Measurements from ENCODE around the gene RPL7L1. TPM values are rescaled to one million over a fixed set of nuclear protein-coding genes. Genes with fewer than 3 reads are reported as not detected.
A peak's percentile ranks its signal among the peaks of the same experiment; 100 is the strongest.

The RPL7L1 gene
- total and polyA plus RNA-seq, 2 of the 13 experiments (the other 11 are each of a cell fraction or from before 2014, with no cell fraction given), result 51.6 to 179 TPM

- Histone ChIP-seq H3K36me3 (replicated peaks in 1 of 2; ENCODE audit: control insufficient read depth in 1 of 2, insufficient read depth in 2 of 2, low read length in 2 of 2) (no peaks in the 10 kb centered on the region), H3K4me1 (ENCODE audit: insufficient read depth, low read length) (peaks cover 38% of the 10 kb centered on the region), H3K9me3 (ENCODE audit: low read length) (no peaks in the 10 kb centered on the region), H3K4me3 (replicated peaks in 1 of 3; ENCODE audit: insufficient read depth in 1 of 3, low read depth in 2 of 3, low read length in 3 of 3) (peak overlapping the region; percentile 48 to 71 (median 63)), H4K20me1 (ENCODE audit: insufficient read depth, low read length) (no peaks in the 10 kb centered on the region), H3K27ac (ENCODE audit: extremely low read length, insufficient read depth, low read length) (no peak overlapping the region), H3K4me2 (ENCODE audit: low read depth, low read length) (peak overlapping the region; percentile 85), H3K79me2 (ENCODE audit: insufficient read depth, low read length) (no peaks in the 10 kb centered on the region), H2AFZ (ENCODE audit: low read length) (peak overlapping the region; percentile 66), H3K27me3 (ENCODE audit: control insufficient read depth in 1 of 2, insufficient read depth in 2 of 2, low read length in 2 of 2) (no peaks in the 10 kb centered on the region), H3K9ac (ENCODE audit: insufficient read depth, low read depth, low read length) (peak overlapping the region; percentile 58; the same call in 1 of the 2 replicates)
- BruUV-seq (replicated peaks), result no TSS peak
- DNase-seq (ENCODE audit: low spot score), result peak; percentile 92
- intact Hi-C loops (cut with micrococcal nuclease; ENCODE audit: unreplicated experiment), result loop anchor here (1.0 to 5.0 kb wide), 5 partner anchors 36 to 242 kb away; partner anchors contain the start of genes GNMT and PEX6
- ChIA-PET CTCF (ENCODE audit: low intra/inter-chr PET ratio, low total read pairs) (interaction anchor here (0.8 to 2.6 kb wide), 5 partner anchors 41 to 242 kb away, joined by 3 to 19 read pairs (median 4); no protein-coding TSS in a partner anchor), POLR2A (interaction anchor here (1.1 to 1.6 kb wide), 7 partner anchors 28 to 242 kb away, joined by 4 to 16 read pairs (median 7); partner anchors contain the start of genes CNPY3, KLHDC3, MEA1 and PEX6)
- peak; percentile 85 for FAIRE-seq
- peak; percentile 94 for ATAC-seq
- WGBS (ENCODE audit: low lambda C conversion rate), result 1% methylated on average over 11 of the region's 11 CpGs
- in situ Hi-C loops (cut with HindIII; ENCODE audit: extremely low pct_ligation_motif_present, low pct_unique_long_range_greater_than_20kb), result loop anchor here (5.0 kb wide), 1 partner anchor 241 kb away; no protein-coding TSS in a partner anchor
- TF ChIP-seq ZSCAN9 (CRISPR knock-in tag; IDR thresholded peaks at IDR 0.05; ENCODE audit: borderline replicate concordance) (peak; percentile 47; the same call in 1 of the 2 replicates), ZNF224 (CRISPR knock-in tag; IDR thresholded peaks at IDR 0.05) (no peak; the same call in 1 of the 2 replicates), FOXJ3 (CRISPR knock-in tag; IDR thresholded peaks at IDR 0.05; ENCODE audit: borderline replicate concordance) (peak; percentile 62; the same call in 1 of the 2 replicates), JUNB (CRISPR knock-in tag; IDR thresholded peaks at IDR 0.05; ENCODE audit: borderline replicate concordance) (no peak), SNAPC4 (CRISPR knock-in tag; IDR thresholded peaks at IDR 0.05) (no peak), ETV6 (CRISPR knock-in tag; conservative IDR thresholded peaks at IDR 0.05) (no peak), ZKSCAN8 (CRISPR knock-in tag; IDR thresholded peaks at IDR 0.05; ENCODE audit: borderline replicate concordance) (0 out of 2 replicates have a peak, but pooled peaks have one; percentile 57), RARA (CRISPR knock-in tag; IDR thresholded peaks at IDR 0.05) (peak; percentile 55), HOMEZ (CRISPR knock-in tag; IDR thresholded peaks at IDR 0.05; ENCODE audit: low read depth) (no peak; the same call in 1 of the 2 replicates), ZNF788 (CRISPR knock-in tag; IDR thresholded peaks at IDR 0.05; ENCODE audit: borderline replicate concordance) (peak; percentile 62; the same call in 1 of the 2 replicates), HNRNPLL (IDR thresholded peaks at IDR 0.05; ENCODE audit: low read depth, low read length, poor library complexity, severe bottlenecking) (no peak), MIER2 (CRISPR knock-in tag; IDR thresholded peaks at IDR 0.05) (no peak), KDM2A (CRISPR knock-in tag; IDR thresholded peaks at IDR 0.05; ENCODE audit: borderline replicate concordance, low read depth) (peak; percentile 89), ELF3 (CRISPR knock-in tag; IDR thresholded peaks at IDR 0.05) (peak; percentile 38; the same call in 1 of the 2 replicates), ZBTB42 (CRISPR knock-in tag; IDR thresholded peaks at IDR 0.05) (no peak)
Observed at GRCh38 chr6:42901538-42901957, 22.1 kb downstream of the RPL7L1 start.
